Measurements from ENCODE around the gene RASA3. TPM values are rescaled to one million over a fixed set of nuclear protein-coding genes. Genes with fewer than 3 reads are reported as not detected.
"Not testable (repeated sequence)": the region's sequence is repeated elsewhere in the genome, so short reads cannot be mapped to it uniquely, and the experiment has no call there.

Gene RASA3, protein sequence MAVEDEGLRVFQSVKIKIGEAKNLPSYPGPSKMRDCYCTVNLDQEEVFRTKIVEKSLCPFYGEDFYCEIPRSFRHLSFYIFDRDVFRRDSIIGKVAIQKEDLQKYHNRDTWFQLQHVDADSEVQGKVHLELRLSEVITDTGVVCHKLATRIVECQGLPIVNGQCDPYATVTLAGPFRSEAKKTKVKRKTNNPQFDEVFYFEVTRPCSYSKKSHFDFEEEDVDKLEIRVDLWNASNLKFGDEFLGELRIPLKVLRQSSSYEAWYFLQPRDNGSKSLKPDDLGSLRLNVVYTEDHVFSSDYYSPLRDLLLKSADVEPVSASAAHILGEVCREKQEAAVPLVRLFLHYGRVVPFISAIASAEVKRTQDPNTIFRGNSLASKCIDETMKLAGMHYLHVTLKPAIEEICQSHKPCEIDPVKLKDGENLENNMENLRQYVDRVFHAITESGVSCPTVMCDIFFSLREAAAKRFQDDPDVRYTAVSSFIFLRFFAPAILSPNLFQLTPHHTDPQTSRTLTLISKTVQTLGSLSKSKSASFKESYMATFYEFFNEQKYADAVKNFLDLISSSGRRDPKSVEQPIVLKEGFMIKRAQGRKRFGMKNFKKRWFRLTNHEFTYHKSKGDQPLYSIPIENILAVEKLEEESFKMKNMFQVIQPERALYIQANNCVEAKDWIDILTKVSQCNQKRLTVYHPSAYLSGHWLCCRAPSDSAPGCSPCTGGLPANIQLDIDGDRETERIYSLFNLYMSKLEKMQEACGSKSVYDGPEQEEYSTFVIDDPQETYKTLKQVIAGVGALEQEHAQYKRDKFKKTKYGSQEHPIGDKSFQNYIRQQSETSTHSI
- 10 to 100 TPM in 1 of 2 donors, 1 to 10 TPM in 1; 8.6 to 12.5 TPM for total RNA-seq

DNA sequence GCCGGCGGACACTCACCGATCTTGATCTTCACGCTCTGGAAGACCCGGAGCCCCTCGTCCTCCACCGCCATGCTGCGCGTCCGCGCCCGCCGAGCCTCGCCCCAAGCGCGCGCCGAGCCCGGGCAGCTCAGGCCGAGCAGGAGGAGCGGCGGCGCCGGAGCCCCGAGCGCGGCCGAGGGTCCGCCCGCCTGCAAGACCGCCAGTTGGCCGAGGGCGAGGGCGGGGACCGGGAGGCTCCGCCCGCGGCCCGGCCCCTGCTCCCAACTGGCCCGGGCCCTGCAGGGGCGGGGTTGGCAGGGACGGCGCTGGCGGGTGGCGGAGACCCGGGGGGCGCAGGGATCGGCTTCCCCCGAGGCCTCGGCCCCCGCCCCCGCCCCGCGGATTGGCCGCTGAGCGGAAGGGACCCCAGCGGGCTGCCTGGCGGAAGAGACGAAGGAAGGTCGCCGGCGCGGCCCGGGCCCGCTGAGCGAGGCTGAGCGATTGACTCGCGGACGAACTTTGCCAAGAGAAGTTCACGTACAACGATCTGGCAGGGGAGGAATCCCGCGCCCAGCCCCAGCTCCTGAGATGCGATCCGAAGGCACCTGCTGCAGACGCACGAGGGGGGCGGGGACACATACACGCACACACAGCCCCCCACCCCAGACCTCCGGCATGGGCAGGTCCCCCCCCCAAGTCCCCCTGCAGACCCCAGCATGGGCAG lies at the start of gene RASA3:
Gene RASA3 (minus strand): TSS at position 205 of the 703 bp plus-strand sequence. CDS start 134 bp downstream, at position 71.
- no peak for TF ChIP-seq POLR2AphosphoS5 (IDR thresholded peaks at IDR 0.05)
- TF ChIP-seq POLR2A (IDR thresholded peaks at IDR 0.05): peak; percentile 42

DNA sequence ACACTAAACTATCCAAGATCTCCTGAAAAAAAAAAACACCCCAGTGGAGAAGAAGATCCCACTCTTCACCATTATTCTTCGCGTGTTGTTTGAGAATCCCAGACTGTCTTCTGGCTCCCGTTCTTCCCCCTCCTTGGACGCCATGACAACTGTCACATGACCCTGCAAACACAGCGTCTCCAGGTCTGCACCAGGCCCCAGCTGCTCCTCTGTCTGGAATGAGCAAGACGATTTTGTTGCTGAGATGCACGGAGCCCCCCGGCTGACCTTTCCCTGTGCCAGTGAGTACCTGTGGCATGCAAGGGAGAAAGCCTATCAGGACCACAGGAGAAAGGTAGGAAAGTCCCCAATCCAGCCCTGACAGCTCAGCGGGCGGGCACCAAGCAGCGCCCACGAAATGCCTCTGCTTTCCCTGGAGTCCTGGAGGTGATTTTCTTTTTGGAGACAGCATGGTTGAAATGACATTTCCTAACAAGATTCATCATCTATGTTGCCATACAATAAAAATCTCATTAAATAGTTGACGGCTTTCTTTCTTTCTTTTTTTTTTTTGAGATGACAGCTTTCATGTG lies 46.8 kb upstream of the RASA3 start, which contains the start of gene CFAP97D2:
Gene CFAP97D2 (plus strand): TSS at position 171 of the 572 bp plus-strand sequence. CDS start 74 bp downstream, at position 245.
- TF ChIP-seq, protein P1, sequence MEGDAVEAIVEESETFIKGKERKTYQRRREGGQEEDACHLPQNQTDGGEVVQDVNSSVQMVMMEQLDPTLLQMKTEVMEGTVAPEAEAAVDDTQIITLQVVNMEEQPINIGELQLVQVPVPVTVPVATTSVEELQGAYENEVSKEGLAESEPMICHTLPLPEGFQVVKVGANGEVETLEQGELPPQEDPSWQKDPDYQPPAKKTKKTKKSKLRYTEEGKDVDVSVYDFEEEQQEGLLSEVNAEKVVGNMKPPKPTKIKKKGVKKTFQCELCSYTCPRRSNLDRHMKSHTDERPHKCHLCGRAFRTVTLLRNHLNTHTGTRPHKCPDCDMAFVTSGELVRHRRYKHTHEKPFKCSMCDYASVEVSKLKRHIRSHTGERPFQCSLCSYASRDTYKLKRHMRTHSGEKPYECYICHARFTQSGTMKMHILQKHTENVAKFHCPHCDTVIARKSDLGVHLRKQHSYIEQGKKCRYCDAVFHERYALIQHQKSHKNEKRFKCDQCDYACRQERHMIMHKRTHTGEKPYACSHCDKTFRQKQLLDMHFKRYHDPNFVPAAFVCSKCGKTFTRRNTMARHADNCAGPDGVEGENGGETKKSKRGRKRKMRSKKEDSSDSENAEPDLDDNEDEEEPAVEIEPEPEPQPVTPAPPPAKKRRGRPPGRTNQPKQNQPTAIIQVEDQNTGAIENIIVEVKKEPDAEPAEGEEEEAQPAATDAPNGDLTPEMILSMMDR (IDR thresholded peaks at IDR 0.05): no peak
- TF ChIP-seq POLR2AphosphoS5 (IDR thresholded peaks at IDR 0.05): no peak
- TF ChIP-seq POLR2A (IDR thresholded peaks at IDR 0.05): no peak
- Histone ChIP-seq H3K27me3 (replicated peaks; ENCODE audit: insufficient read depth) (no peaks in the 10 kb centered on the region), H3K36me3 (no peaks in the 10 kb centered on the region), H3K4me3 (no peak within 1 kb of the TSS), H3K27ac (no peak within 1 kb of the TSS), H3K9me3 (no peaks in the 10 kb centered on the region), H3K4me1 (replicated peaks) (no peaks in the 10 kb centered on the region)
- intact Hi-C loops (cut with DNase I): no loop called here
- no peak for DNase-seq (ENCODE audit: low spot score)
- WGBS: 45% methylated on average over 13 of the region's 13 CpGs

More for the DNA sequence above, at the start of gene RASA3:
- 0% methylated on average over 56 of the region's 81 CpGs for WGBS
- H3K27me3 ChIP-seq (replicated peaks; ENCODE audit: insufficient read depth): no peaks in the 10 kb centered on the region
- H3K9me3 ChIP-seq: no peaks in the 10 kb centered on the region
- intact Hi-C loops (cut with DNase I): loop anchor here (10.0 kb wide), 1 partner anchor 158 kb away; the partner anchor contains the start of gene C13orf46
- H3K4me3 ChIP-seq: peak within 1 kb of the TSS; percentile 60 to 79
- no peaks in the 10 kb centered on the region for H3K36me3 ChIP-seq
- peaks cover 5% of the 10 kb centered on the region for H3K4me1 ChIP-seq (replicated peaks)
- H3K27ac ChIP-seq: peak within 1 kb of the TSS; percentile 61 to 69
- peak; percentile 61 for DNase-seq (ENCODE audit: low spot score)

DNA sequence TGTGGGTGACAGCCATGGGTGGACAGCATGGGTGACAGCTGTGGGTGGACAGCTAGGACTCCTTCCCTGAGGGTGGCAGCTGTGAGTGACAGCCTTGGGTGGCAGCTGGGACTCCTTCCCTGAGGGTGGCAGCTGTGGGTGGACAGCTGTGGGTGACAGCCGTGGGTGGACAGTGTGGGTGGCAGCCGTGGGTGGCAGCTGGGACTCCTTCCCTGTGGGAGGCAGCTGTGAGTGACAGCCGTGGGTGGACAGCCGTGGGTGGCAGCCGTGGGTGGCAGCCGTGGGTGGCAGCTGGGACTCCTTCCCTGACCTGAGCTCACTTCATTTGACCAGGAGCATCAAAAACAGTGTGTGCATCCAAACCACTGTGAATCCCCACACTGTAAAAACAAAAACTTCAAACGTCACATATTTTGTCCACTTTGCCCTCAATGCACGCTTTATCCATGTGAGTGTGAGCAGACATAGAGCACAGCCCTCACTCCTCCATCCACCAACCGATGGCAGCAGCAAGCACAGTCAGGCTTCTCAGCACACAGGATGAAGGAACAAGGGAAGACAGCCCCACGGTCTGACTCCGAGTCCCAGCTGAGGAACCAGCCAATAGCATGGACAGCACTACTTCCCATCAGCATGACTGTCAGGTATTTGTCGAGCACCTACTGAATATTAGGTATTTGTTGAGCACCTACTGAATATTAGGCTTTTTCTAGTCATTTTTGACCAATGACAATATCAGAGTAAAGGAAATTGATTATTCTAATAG lies 45.0 kb upstream of the RASA3 start:
- Histone ChIP-seq H3K4me1 (replicated peaks) (no peaks in the 10 kb centered on the region), H3K4me3 (no peak overlapping the region), H3K36me3 (no peaks in the 10 kb centered on the region), H3K27me3 (replicated peaks; ENCODE audit: insufficient read depth) (no peaks in the 10 kb centered on the region), H3K9me3 (no peaks in the 10 kb centered on the region), H3K27ac (no peak overlapping the region)
- intact Hi-C loops (cut with DNase I): no loop called here
- WGBS: 58% methylated on average over 11 of the region's 12 CpGs
- DNase-seq (ENCODE audit: low spot score): no peak
- no peak for TF ChIP-seq POLR2A (IDR thresholded peaks at IDR 0.05)
- TF ChIP-seq POLR2AphosphoS5 (IDR thresholded peaks at IDR 0.05): no peak
- TF ChIP-seq, protein P1 (IDR thresholded peaks at IDR 0.05): no peak

DNA sequence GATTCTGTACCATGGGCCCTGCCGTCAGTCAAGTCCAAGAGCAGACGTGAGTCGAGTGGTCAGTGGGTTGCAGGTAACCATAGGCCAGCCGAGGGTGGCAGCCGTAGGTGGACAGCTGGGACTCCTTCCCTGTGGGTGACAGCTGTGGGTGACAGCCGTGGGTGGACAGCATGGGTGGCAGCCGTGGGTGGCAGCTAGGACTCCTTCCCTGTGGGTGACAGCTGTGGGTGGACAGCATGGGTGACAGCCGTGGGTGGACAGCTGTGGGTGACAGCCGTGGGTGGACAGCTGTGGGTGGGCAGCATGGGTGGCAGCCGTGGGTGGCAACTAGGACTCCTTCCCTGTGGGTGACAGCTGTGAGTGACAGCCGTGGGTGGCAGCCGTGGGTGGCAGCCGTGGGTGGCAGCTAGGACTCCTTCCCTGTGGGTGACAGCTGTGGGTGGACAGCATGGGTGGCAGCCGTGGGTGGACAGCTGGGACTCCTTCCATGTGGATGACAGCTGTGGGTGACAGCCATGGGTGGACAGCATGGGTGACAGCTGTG lies 44.0 kb upstream of the RASA3 start:
- H3K36me3 ChIP-seq; H3K4me3 ChIP-seq; H3K9me3 ChIP-seq; DNase-seq (ENCODE audit: low spot score); H3K27me3 ChIP-seq (replicated peaks; ENCODE audit: insufficient read depth); H3K27ac ChIP-seq; H3K4me1 ChIP-seq (replicated peaks); intact Hi-C loops (cut with DNase I): not testable (repeated sequence)
- 88% methylated on average over 14 of the region's 14 CpGs for WGBS

DNA sequence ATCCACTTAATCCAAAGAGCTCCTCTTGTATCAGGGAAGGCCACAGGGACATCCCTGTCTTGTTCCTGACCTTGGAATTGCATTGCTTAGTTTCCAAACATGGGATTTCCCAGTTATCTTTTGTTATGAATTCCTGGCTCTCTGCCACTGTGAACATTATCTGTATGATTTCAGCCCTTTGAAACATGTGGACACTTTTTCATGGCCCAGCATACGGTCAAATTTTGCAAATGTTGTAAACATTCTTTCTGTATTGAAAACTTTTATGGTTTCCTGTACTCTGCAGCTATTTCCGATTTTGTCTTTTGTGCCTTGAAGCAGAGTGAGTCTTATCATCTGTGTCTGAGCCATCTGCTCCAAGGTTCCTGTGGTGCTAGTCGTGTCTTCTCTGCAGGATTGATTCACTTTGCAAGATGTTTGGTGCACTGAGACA lies 42.1 kb upstream of the RASA3 start:
- Histone ChIP-seq H3K36me3 (no peaks in the 10 kb centered on the region), H3K4me3 (no peak overlapping the region)
- 19% methylated on average over 3 of the region's 3 CpGs for WGBS

More for the DNA sequence above, 42.1 kb upstream of the RASA3 start:
- H3K4me1 ChIP-seq (replicated peaks): no peaks in the 10 kb centered on the region
- intact Hi-C loops (cut with DNase I): no loop called here
- no peak overlapping the region for H3K27ac ChIP-seq
- no peak for DNase-seq (ENCODE audit: low spot score)
- H3K27me3 ChIP-seq (replicated peaks; ENCODE audit: insufficient read depth): no peaks in the 10 kb centered on the region
- no peaks in the 10 kb centered on the region for H3K9me3 ChIP-seq
- TF ChIP-seq, protein P1 (IDR thresholded peaks at IDR 0.05): no peak
- TF ChIP-seq POLR2A (IDR thresholded peaks at IDR 0.05) (no peak), POLR2AphosphoS5 (IDR thresholded peaks at IDR 0.05) (no peak)
